Stimulated activated CD8-positive, alpha-beta memory T cell treated with anti-CD3 and anti-CD28 coated beads, Interleukin-15, amount 100 ng/mL, for 4 hours (primary cell): ENCODE measurements around the gene TSC1.

ENCODE experiments used
- DNase-seq, 2 donors: peaks; one replicate each; pipeline ENCODE4 v3.0.0-alpha.2; 2020; ENCODE audit warnings: low read depth in 2 of 2

Gene TSC1

GRCh38 chr9:132888151-132888550 is 56.3 kb downstream of the TSC1 start:
- no peak for DNase-seq

- DNase-seq: no peak
Observed at GRCh38 chr9:132887181-132888120, 57.0 kb downstream of the TSC1 start.

- DNase-seq: no peak
Observed at GRCh38 chr9:132886334-132886725, 58.1 kb downstream of the TSC1 start.

- no peak for DNase-seq
Observed at GRCh38 chr9:132885720-132886333, 58.6 kb downstream of the TSC1 start.

GRCh38 chr9:132883349-132884294 is 60.8 kb downstream of the TSC1 start:
- DNase-seq: no peak

GRCh38 chr9:132882616-132883015 is 61.8 kb downstream of the TSC1 start:
- DNase-seq: no peak

- no peak for DNase-seq
Observed at GRCh38 chr9:132881826-132882225, 62.6 kb downstream of the TSC1 start.

GRCh38 chr9:132880324-132880661 is 64.1 kb downstream of the TSC1 start:
- DNase-seq: no peak

GRCh38 chr9:132879457-132880323 is 64.7 kb downstream of the TSC1 start:
- no peak for DNase-seq

- no peak for DNase-seq
Observed at GRCh38 chr9:132878695-132879456, 65.5 kb downstream of the TSC1 start, which contains the start of gene SPACA9. SPACA9 (plus strand) TSS chr9:132878898; CDS start chr9:132883948, 5,050 bp downstream.

- peak; percentile 48 to 63 for DNase-seq
Observed at GRCh38 chr9:132877824-132878694, 66.4 kb downstream of the TSC1 start, which contains the start of gene AK8. AK8 (minus strand) TSS chr9:132878284; CDS start chr9:132878255, 29 bp downstream.

- no peak for DNase-seq
Observed at GRCh38 chr9:132877458-132877823, 67.0 kb downstream of the TSC1 start.

GRCh38 chr9:132876849-132877248 is 67.6 kb downstream of the TSC1 start:
- DNase-seq: no peak

- DNase-seq: no peak
Observed at GRCh38 chr9:132875159-132875558, 69.3 kb downstream of the TSC1 start.

GRCh38 chr9:132873403-132873802 is 71.0 kb downstream of the TSC1 start:
- no peak for DNase-seq

GRCh38 chr9:132869266-132869665 is 75.2 kb downstream of the TSC1 start:
- DNase-seq: no peak

- DNase-seq: no peak
Observed at GRCh38 chr9:132866898-132867297, 77.5 kb downstream of the TSC1 start.

GRCh38 chr9:132864691-132865090 is 79.7 kb downstream of the TSC1 start:
- no peak for DNase-seq

- no peak for DNase-seq
Observed at GRCh38 chr9:132864277-132864676, 80.1 kb downstream of the TSC1 start.
